B cell (primary cell): ENCODE data around the gene PIH1D1. TPM values are rescaled to one million over a fixed set of nuclear protein-coding genes. Genes with fewer than 3 reads are reported as not detected.

Experiments
- ATAC-seq: fragments of 200-7000 bp; cut with Tn5 transposase; one replicate; pipeline ENCODE4 v1.10.0; 2021; ENCODE audit warnings: low read depth, mild to moderate bottlenecking, moderate number of reproducible peaks, moderate library complexity
- CTCF ChIA-PET: fragments of 350-600 bp; sonication (Branson Sonifier 250); formaldehyde crosslinking; loops from one replicate; lab custom pipeline; 2021; ENCODE audit warnings: antibody characterized with exemption, inconsistent platforms; lab: Charles Lee
- POLR2A ChIA-PET: fragments of 350-600 bp; sonication (Branson Sonifier 250); formaldehyde crosslinking; loops from one replicate; lab custom pipeline; 2021; ENCODE audit warnings: antibody characterized with exemption; lab: Charles Lee
- DNase-seq: peaks from one replicate; pipeline ENCODE4 v3.0.0; 2013
- H2AFZ ChIP-seq: 2 replicates; pipeline ENCODE4 v1.6.1; 2012; ENCODE audit warnings: mild to moderate bottlenecking, low read depth, low read length; ENCODE audit not compliant: insufficient read depth, poor library complexity, severe bottlenecking
- H3K27ac ChIP-seq, 2 donors: 1 replicate in 1 of 2; 2 replicates in 1 of 2; pipeline ENCODE4 v1.5.1; 2012 to 2013; ENCODE audit warnings: low read length in 2 of 2, mild to moderate bottlenecking in 2 of 2, moderate library complexity in 1 of 2
- H3K27me3 ChIP-seq, 4 experiments: fragments of 200-600 bp in 1 of 4; sonication (generic) in 1 of 4; replicated peaks in 1 of 4; 1 replicate in 2 of 4; 2 replicates in 2 of 4; pipeline versions ENCODE4 v1.6.1 to v1.7.0; 2013 to 2016; ENCODE audit warnings: low read length in 3 of 4, mild to moderate bottlenecking in 2 of 4, mixed read lengths in 1 of 4, moderate library complexity in 1 of 4; ENCODE audit not compliant: insufficient read depth in 4 of 4, control insufficient read depth in 3 of 4; ENCODE audit errors: control extremely low read depth in 1 of 4
- H3K36me3 ChIP-seq, 2 experiments: replicated peaks in 1 of 2; 1 replicate in 1 of 2; 2 replicates in 1 of 2; pipeline versions ENCODE4 v1.6.1 to v1.7.1; 2013; ENCODE audit warnings: low read length in 1 of 2; ENCODE audit not compliant: insufficient read depth in 2 of 2, control insufficient read depth in 1 of 2; ENCODE audit errors: control extremely low read depth in 1 of 2, extremely low read depth in 1 of 2
- H3K4me1 ChIP-seq, 2 donors: fragments of 200-600 bp in 1 of 2; sonication (generic) in 1 of 2; 1 replicate in 1 of 2; 2 replicates in 1 of 2; pipeline versions ENCODE4 v1.5.1 to v1.6.1; 2013 to 2017; ENCODE audit warnings: low read length in 2 of 2; ENCODE audit not compliant: control insufficient read depth in 2 of 2, insufficient read depth in 2 of 2
- H3K4me2 ChIP-seq: replicated peaks from 2 replicates; pipeline ENCODE3; 2012; ENCODE audit warnings: mild to moderate bottlenecking, low read depth, low read length; ENCODE audit not compliant: poor library complexity, severe bottlenecking
- H3K4me3 ChIP-seq, 5 experiments: fragments of 200-600 bp in 1 of 5; sonication (generic) in 1 of 5; 1 replicate in 3 of 5; 2 replicates in 2 of 5; pipeline versions ENCODE4 v1.5.1 to v1.7.0; 2011 to 2016; ENCODE audit warnings: low read length in 4 of 5, mild to moderate bottlenecking in 4 of 5, low read depth in 2 of 5, control low read depth in 1 of 5, moderate library complexity in 1 of 5; ENCODE audit not compliant: insufficient read depth in 1 of 5; ENCODE audit errors: control extremely low read depth in 1 of 5, extremely low read depth in 1 of 5
- H3K79me2 ChIP-seq: fragments of 200-600 bp; sonication (generic); one replicate; pipeline ENCODE4 v1.6.0; 2016; ENCODE audit warnings: low read length; ENCODE audit not compliant: control insufficient read depth, insufficient read depth
- H3K9ac ChIP-seq: fragments of 200-600 bp; sonication (generic); 2 replicates; pipeline ENCODE4 v1.6.1; 2017; ENCODE audit warnings: mild to moderate bottlenecking, low read length, moderate library complexity
- H3K9me3 ChIP-seq, 3 donors: one replicate each; pipeline versions ENCODE4 v1.6.1 to v1.7.1; 2013; ENCODE audit warnings: low read length in 2 of 3; ENCODE audit not compliant: control insufficient read depth in 2 of 3, insufficient read depth in 1 of 3; ENCODE audit errors: control extremely low read depth in 1 of 3
- H4K20me1 ChIP-seq: 2 replicates; pipeline ENCODE4 v1.6.0; 2012; ENCODE audit warnings: mild to moderate bottlenecking, low read length; ENCODE audit not compliant: insufficient read depth, control insufficient read depth, poor library complexity, severe bottlenecking
- H3K27ac Mint-ChIP-seq: one replicate; pipeline ENCODE4 v1.8.0; 2021; ENCODE audit warnings: mixed read lengths
- H3K27me3 Mint-ChIP-seq: one replicate; pipeline ENCODE4 v1.8.0; 2021; ENCODE audit warnings: mixed read lengths
- H3K4me1 Mint-ChIP-seq: one replicate; pipeline ENCODE4 v1.8.0; 2021; ENCODE audit warnings: mixed read lengths
- H3K4me3 Mint-ChIP-seq: one replicate; pipeline ENCODE4 v1.8.0; 2021; ENCODE audit warnings: mixed read lengths
- H3K9me3 Mint-ChIP-seq: one replicate; pipeline ENCODE4 v1.8.0; 2022; ENCODE audit warnings: mixed read lengths; ENCODE audit not compliant: insufficient read depth
- CTCF ChIP-seq: fragments of 200-600 bp; IDR thresholded peaks from one replicate; pipeline ENCODE4 v1.8.0; 2022; ENCODE audit warnings: antibody characterized with exemption, mild to moderate bottlenecking
- EZH2 ChIP-seq: IDR thresholded peaks from 2 replicates; pipeline ENCODE4 v1.6.1; 2012; ENCODE audit warnings: borderline replicate concordance, low read depth, mild to moderate bottlenecking, moderate library complexity, low read length; ENCODE audit not compliant: insufficient read depth, poor library complexity, severe bottlenecking
- WGBS: methylation state at CpG from one replicate; pipeline ENCODE4 v1.1.5; 2013; ENCODE audit warnings: missing lambda C conversion rate; ENCODE audit not compliant: insufficient coverage; 5-methylcytosine and 5-hydroxymethylcytosine counted together
- intact Hi-C: fragments of 100-400 bp; cut with micrococcal nuclease; formaldehyde crosslinking; loops from one replicate; pipeline ENCODE4 v1.10.0; 2022
- polyA plus RNA-seq: library from polyadenylated mRNA; depleted of rRNA; stranded (reverse); fragments of >200 nt; gene quantifications from 2 replicates; pipeline ENCODE4 v1.2.3, GENCODE V29; 2012
- total RNA-seq, 2 donors: library from RNA; stranded (reverse); fragments of 120-200 nt in 1 of 2; gene quantifications; 1 replicate in 1 of 2; 2 replicates in 1 of 2; pipeline versions ENCODE4 v1.2.3 to v1.2.4, GENCODE V29; 2013 to 2022

The PIH1D1 gene
- total and polyA plus RNA-seq, 2 donors (not counting 1 experiment from before 2014, with no cell fraction given), result 158 to 184 TPM

DNA sequence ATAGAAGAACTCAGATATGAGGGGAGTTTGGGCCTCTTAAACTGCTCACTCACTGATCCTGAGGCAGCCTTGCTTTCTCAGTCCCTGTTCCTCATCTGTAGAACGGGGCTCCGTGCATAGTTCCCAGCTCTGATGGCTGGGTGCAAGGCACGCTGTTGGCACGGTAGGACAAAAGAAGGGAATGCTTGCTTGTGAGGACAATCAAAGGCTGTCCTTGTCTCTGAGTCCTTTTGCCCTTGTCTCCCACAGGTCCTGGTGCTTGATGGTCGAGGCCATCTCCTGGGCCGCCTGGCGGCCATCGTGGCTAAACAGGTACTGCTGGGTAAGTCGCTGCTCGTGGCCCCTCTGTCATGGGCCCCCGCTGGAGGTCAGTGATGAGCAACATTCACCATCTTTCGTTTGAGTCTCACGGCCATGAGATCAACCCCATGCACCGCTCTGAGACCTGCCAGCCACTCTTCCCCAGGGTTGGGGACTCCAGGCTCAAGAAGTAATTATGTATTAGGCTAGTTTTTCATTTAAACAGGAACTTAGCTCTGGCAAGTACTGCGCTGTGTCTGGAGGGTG is 38.1 kb upstream of the PIH1D1 start:
- ATAC-seq, result no peak
- POLR2A ChIA-PET, result interaction anchor here (0.6 to 1.9 kb wide), 5 partner anchors 10 to 221 kb away, joined by 3 to 7 read pairs (median 4); partner anchors contain the start of gene SCAF1
- Mint-ChIP-seq H3K4me1 (peaks cover 49% of the 10 kb centered on the region), H3K9me3 (no peaks in the 10 kb centered on the region), H3K27ac (peak overlapping the region; percentile 97), H3K4me3 (peak overlapping the region; percentile 99), H3K27me3 (no peaks in the 10 kb centered on the region)
- H3K9me3 ChIP-seq, result peaks cover 0 to 5% (median 0%) of the 10 kb centered on the region in 3 donors
- H3K4me3 ChIP-seq, result peak overlapping the region in 4 of 5 experiments; percentile 92 to 100 (median 98)
- CTCF ChIA-PET, result interaction anchor here (0.6 to 1.3 kb wide), 2 partner anchors 11 to 18 kb away, joined by 3 to 5 read pairs; no protein-coding TSS in a partner anchor
- TF ChIP-seq EZH2 (no peak), CTCF (peak; percentile 31)
- peak overlapping the region; percentile 93 for H3K4me2 ChIP-seq
- H3K9ac ChIP-seq, result peak overlapping the region; percentile 100
- DNase-seq, result peak; percentile 57
- peak overlapping the region; percentile 91 to 97 for H3K27ac ChIP-seq
- peaks cover 17 to 39% of the 10 kb centered on the region in 2 donors for H3K4me1 ChIP-seq
- H3K27me3 ChIP-seq, result no peaks in the 10 kb centered on the region
- no peak overlapping the region for H2AFZ ChIP-seq
- H3K79me2 ChIP-seq, result peaks cover 40% of the 10 kb centered on the region
- peaks cover 45% of the 10 kb centered on the region for H4K20me1 ChIP-seq
- WGBS, result 56% methylated on average over 12 of the region's 15 CpGs
- intact Hi-C loops, result no loop called here
- peaks cover 10 to 44% of the 10 kb centered on the region in 2 experiments for H3K36me3 ChIP-seq
